Panc1 (cell line): ENCODE measurements around the gene TSHZ3. TPM values are rescaled to one million over a fixed set of nuclear protein-coding genes. Genes with fewer than 3 reads are reported as not detected.

ENCODE experiments used
- ATAC-seq: fragments of 200-7000 bp; cut with Tn5 transposase; 2 replicates; pipeline ENCODE4 v1.9.1; 2020; ENCODE audit warnings: mild to moderate bottlenecking, moderate library complexity
- BruUV-seq: library from RNA; stranded (reverse); fragments of 400-500 nt; replicated peaks from 2 replicates; lab custom pipeline; 2021; lab: Mats Ljungman, UMichigan
- CTCF ChIA-PET: fragments of 300-600 bp; sonication (Branson Sonifier 250); formaldehyde crosslinking; loops from one replicate; lab custom pipeline; 2022; ENCODE audit warnings: antibody characterized with exemption; lab: Charles Lee
- POLR2A ChIA-PET: fragments of 300-600 bp; sonication (Branson Sonifier 250); formaldehyde crosslinking; loops from one replicate; lab custom pipeline; 2022; ENCODE audit warnings: antibody characterized with exemption; lab: Charles Lee
- DNase-seq: peaks from one replicate; pipeline ENCODE4 v3.0.0-alpha.2; 2010; ENCODE audit warnings: low read depth, low spot score
- H3K27ac ChIP-seq: 2 replicates; pipeline ENCODE4 v1.5.1; 2011; ENCODE audit warnings: mild to moderate bottlenecking, low read length, inconsistent platforms
- H3K27me3 ChIP-seq: fragments of 200-500 bp; sonication (Bioruptor generic); 2 replicates; pipeline ENCODE4 v1.6.0; 2014; ENCODE audit warnings: low read length, inconsistent platforms; ENCODE audit not compliant: control insufficient read depth, insufficient read depth
- H3K36me3 ChIP-seq: fragments of 200-500 bp; sonication (Bioruptor generic); 2 replicates; pipeline ENCODE4 v1.5.1; 2014; ENCODE audit warnings: inconsistent platforms, mild to moderate bottlenecking, low read length, moderate library complexity; ENCODE audit not compliant: control insufficient read depth, insufficient read depth
- H3K4me1 ChIP-seq: 2 replicates; pipeline ENCODE4 v1.5.1; 2011; ENCODE audit warnings: inconsistent platforms, mild to moderate bottlenecking, low read length, moderate library complexity; ENCODE audit not compliant: control insufficient read depth, insufficient read depth
- H3K4me3 ChIP-seq, 2 experiments: 2 replicates each; pipeline ENCODE4 v1.5.1; 2011 to 2012; ENCODE audit warnings: low read depth in 2 of 2, low read length in 2 of 2, mild to moderate bottlenecking in 2 of 2, inconsistent platforms in 1 of 2, moderate library complexity in 1 of 2
- H3K9me3 ChIP-seq: fragments of 200-500 bp; sonication (Bioruptor generic); 2 replicates; pipeline ENCODE4 v1.5.1; 2014; ENCODE audit warnings: low read depth, mild to moderate bottlenecking, inconsistent platforms, low read length, moderate library complexity; ENCODE audit not compliant: control insufficient read depth, insufficient read depth
- CTCF ChIP-seq: fragments of 450-650 bp; IDR thresholded peaks from 2 replicates; pipeline ENCODE4 v1.5.1; 2017; ENCODE audit warnings: mild to moderate bottlenecking
- POLR2AphosphoS5 ChIP-seq: IDR thresholded peaks from 2 replicates; pipeline ENCODE4 v1.6.1; 2012; ENCODE audit warnings: mild to moderate bottlenecking, low read depth, low read length, moderate library complexity
- REST ChIP-seq, 2 experiments: IDR thresholded peaks; 2 replicates each; pipeline ENCODE4 v1.6.1; 2011 to 2012; ENCODE audit warnings: low read depth in 2 of 2, control low read depth in 1 of 2, low read length in 1 of 2, mild to moderate bottlenecking in 1 of 2, moderate library complexity in 1 of 2; ENCODE audit not compliant: insufficient read depth in 1 of 2
- SIN3A ChIP-seq: IDR thresholded peaks from 2 replicates; pipeline ENCODE4 v1.6.1; 2012; ENCODE audit warnings: low read depth, mild to moderate bottlenecking, low read length, moderate library complexity, borderline replicate concordance; ENCODE audit not compliant: insufficient read depth
- TCF7L2 ChIP-seq: IDR thresholded peaks from 2 replicates; pipeline ENCODE4 v1.6.1; 2011; ENCODE audit warnings: mild to moderate bottlenecking, low read depth, low read length, inconsistent platforms
- in situ Hi-C: cut with HindIII; loops from 2 replicates; pipeline ENCODE4 v1.10.0; 2016; ENCODE audit warnings: low sequenced_read_pairs, low pct_unique_long_range_greater_than_20kb
- intact Hi-C: fragments of 100-400 bp; cut with micrococcal nuclease; formaldehyde crosslinking; loops from one replicate; pipeline ENCODE4 v1.10.0; 2022; ENCODE audit not compliant: unreplicated experiment
- total RNA-seq: library from RNA; stranded (reverse); gene quantifications from one replicate; pipeline ENCODE4 v1.2.1, GENCODE V29; 2021; ENCODE audit not compliant: unreplicated experiment

Gene TSHZ3
- total RNA-seq, 1 experiment from 2014 or later = 7.8 TPM

- ChIA-PET CTCF (no interaction called here), POLR2A (no interaction called here)
- H3K4me3 ChIP-seq = no peak overlapping the region
- BruUV-seq = no TSS peak
- DNase-seq (no peak), ATAC-seq (no peak)
- in situ Hi-C loops (no loop called here), intact Hi-C loops (no loop called here)
- H3K36me3 ChIP-seq = no peaks in the 10 kb centered on the region
- H3K4me1 ChIP-seq = no peaks in the 10 kb centered on the region
- no peaks in the 10 kb centered on the region for H3K9me3 ChIP-seq
- no peak overlapping the region for H3K27ac ChIP-seq
- TF ChIP-seq SIN3A = no peak
- H3K27me3 ChIP-seq = no peaks in the 10 kb centered on the region
Observed at GRCh38 chr19:31301306-31301980, 47.8 kb downstream of the TSHZ3 start.

- H3K36me3 ChIP-seq = no peaks in the 10 kb centered on the region
- no peak for ATAC-seq
- in situ Hi-C loops = no loop called here
- no peaks in the 10 kb centered on the region for H3K9me3 ChIP-seq
- intact Hi-C loops = no loop called here
- no peak for DNase-seq
- ChIA-PET POLR2A (no interaction called here), CTCF (no interaction called here)
- H3K4me3 ChIP-seq = no peak overlapping the region
- TF ChIP-seq SIN3A = no peak
- TF ChIP-seq REST (IDR thresholded peaks at IDR 0.05; ENCODE audit: insufficient read depth in 1 of 2, low read depth in 2 of 2, low read length in 1 of 2) = no peak
- BruUV-seq = no TSS peak
- no peaks in the 10 kb centered on the region for H3K4me1 ChIP-seq
- H3K27me3 ChIP-seq = no peaks in the 10 kb centered on the region
- H3K27ac ChIP-seq = no peak overlapping the region
Observed at GRCh38 chr19:31300422-31300821, 48.8 kb downstream of the TSHZ3 start.

GRCh38 chr19:31299665-31300064 lies 49.6 kb downstream of the TSHZ3 start:
- ChIA-PET CTCF (no interaction called here), POLR2A (no interaction called here)
- no peak for TF ChIP-seq POLR2AphosphoS5
- TF ChIP-seq TCF7L2 = no peak
- TF ChIP-seq REST (IDR thresholded peaks at IDR 0.05; ENCODE audit: insufficient read depth in 1 of 2, low read depth in 2 of 2, low read length in 1 of 2) = no peak
- TF ChIP-seq SIN3A = no peak
- TF ChIP-seq CTCF = no peak
- Histone ChIP-seq H3K4me3 (no peak overlapping the region), H3K36me3 (no peaks in the 10 kb centered on the region), H3K9me3 (no peaks in the 10 kb centered on the region), H3K27me3 (no peaks in the 10 kb centered on the region), H3K27ac (no peak overlapping the region), H3K4me1 (no peaks in the 10 kb centered on the region)
- ATAC-seq = no peak
- no TSS peak for BruUV-seq
- in situ Hi-C loops (no loop called here), intact Hi-C loops (no loop called here)
- DNase-seq = no peak
